Pancreas (tissue), 10 donors: Measurements from ENCODE around the gene CRISP2. TPM values are rescaled to one million over a fixed set of nuclear protein-coding genes. Genes with fewer than 3 reads are reported as not detected.

Experiments used
- ATAC-seq, 4 donors: fragments of 200-7000 bp; cut with Tn5 transposase; one replicate each; pipeline versions ENCODE4 v1.8.0 to v1.9.1; 2020; ENCODE audit warnings: mild to moderate bottlenecking in 4 of 4, moderate library complexity in 4 of 4
- DNase-seq, 6 donors: peaks; one replicate each; pipeline ENCODE4 v3.0.0-alpha.2; 2020
- FAIRE-seq: peaks from 2 replicates; lab custom pipeline; 2012; peaks lifted over from hg19 to GRCh38; lab: Jason Lieb, UNC
- H3K27ac ChIP-seq, 4 donors: fragments of 200-600 bp; sonication (generic); 1 replicate in 3 of 4; 2 replicates in 1 of 4; pipeline versions ENCODE4 v1.5.0 to v1.8.0; 2020
- H3K27me3 ChIP-seq, 4 donors: fragments of 200-600 bp; one replicate each; pipeline ENCODE4 v1.8.0; 2021
- H3K36me3 ChIP-seq, 3 donors: fragments of 200-600 bp; sonication (generic) in 1 of 3; one replicate each; pipeline versions ENCODE4 v1.5.0 to v1.8.0; 2020 to 2021
- H3K4me1 ChIP-seq, 3 donors: fragments of 200-600 bp; one replicate each; pipeline ENCODE4 v1.8.0; 2021
- H3K4me3 ChIP-seq, 4 donors: fragments of 200-600 bp; sonication (generic) in 2 of 4; one replicate each; pipeline versions ENCODE4 v1.5.0 to v1.8.0; 2020 to 2021
- H3K9me3 ChIP-seq, 4 donors: fragments of 200-600 bp; one replicate each; pipeline ENCODE4 v1.8.0; 2021
- CTCF ChIP-seq, 4 donors: fragments of 200-600 bp; sonication (generic) in 3 of 4; IDR thresholded peaks; one replicate each; pipeline versions ENCODE4 v1.5.0 to v1.8.0; 2021; ENCODE audit warnings: antibody characterized with exemption in 4 of 4
- WGBS, 2 donors: extraction: QIAGEN DNeasy Blood & Tissue Kit; methylation state at CpG; one replicate each; pipeline ENCODE4 v1.1.7; 2013; 5-methylcytosine and 5-hydroxymethylcytosine counted together
- intact Hi-C, 3 donors: fragments of 100-400 bp; cut with DNase I; formaldehyde crosslinking; loops; one replicate each; pipeline versions ENCODE4 v1.11.1 to v1.14.2; 2022
- polyA plus RNA-seq, 2 donors: library from polyadenylated mRNA; stranded (reverse); fragments of 200-250 nt; gene quantifications; one replicate each; pipeline ENCODE4 v1.2.3, GENCODE V29; 2013
- total RNA-seq, 6 donors: library from RNA; stranded (reverse); fragmentation: NEBNext Ultra II Directional in 4 of 6; extraction: Animal tissue kit (Norgen Biotek cat#: 25700) in 4 of 6; gene quantifications; one replicate each; pipeline versions ENCODE4 v1.2.1 to v1.2.4, GENCODE V29; 2021 to 2023
- donor health status: healthy with polysubstance abuse.
- donor health status: DM: no; HTN: no; CAD: no; lungs with moderate emphysema.
- donor health status: DM: no; HTN: no; CAD: no.
- donor health status: control.
- donor health status: control.
- donor health status: Bipolar disorder and iron deficiency.
- donor health status: DM: yes; HTN: yes; CAD: no.
- donor health status: DM: no; HTN: no; CAD: no.
- donor health status: DM: no; HTN: no; CAD: no.
- donor health status: DM: yes; HTN: yes; CAD: no.

Gene CRISP2
- total and polyA plus RNA-seq, 8 donors: 0.12 to 0.96 (median 0.22) TPM; not detected in 1

- TF ChIP-seq CTCF (IDR thresholded peaks at IDR 0.05): no peak
- Histone ChIP-seq H3K4me1 (no peaks in the 10 kb centered on the region), H3K27ac (no peak overlapping the region), H3K4me3 (no peak overlapping the region), H3K27me3 (no peaks in the 10 kb centered on the region), H3K36me3 (no peaks in the 10 kb centered on the region), H3K9me3 (no peaks in the 10 kb centered on the region)
- 70 to 79% methylated on average over 1 of the region's 1 CpG for WGBS, 2 donors
- ATAC-seq (no peak), FAIRE-seq (no peak), DNase-seq (no peak)
- intact Hi-C loops: no loop called here
These were observed 37.5 kb downstream of the CRISP2 start for GRCh38 chr6:49675816-49676215.

- ATAC-seq (peak in 3 of 4 donors; percentile 69 to 83 (median 71)), FAIRE-seq (no peak), DNase-seq (no peak)
- H3K4me1 ChIP-seq: no peaks in the 10 kb centered on the region
- H3K4me3 ChIP-seq: no peak overlapping the region
- H3K27ac ChIP-seq: peak overlapping the region in 2 of 4 donors; percentile 10 to 28
- no peaks in the 10 kb centered on the region for H3K36me3 ChIP-seq
- intact Hi-C loops: no loop called here
- H3K27me3 ChIP-seq: no peaks in the 10 kb centered on the region
- no peaks in the 10 kb centered on the region for H3K9me3 ChIP-seq
- no peak for TF ChIP-seq CTCF (IDR thresholded peaks at IDR 0.05)
These were observed 45.2 kb downstream of the CRISP2 start for GRCh38 chr6:49668083-49668511.

- no peak for ATAC-seq
These were observed 46.2 kb downstream of the CRISP2 start for GRCh38 chr6:49666930-49667757.

GRCh38 chr6:49666480-49666879, 46.9 kb downstream of the CRISP2 start:
- no peaks in the 10 kb centered on the region for H3K4me1 ChIP-seq
- no peak for FAIRE-seq

More at GRCh38 chr6:49666930-49667757, 46.2 kb downstream of the CRISP2 start:
- FAIRE-seq (no peak), DNase-seq (no peak)
- TF ChIP-seq CTCF (IDR thresholded peaks at IDR 0.05): no peak
- H3K4me1 ChIP-seq: no peaks in the 10 kb centered on the region
- H3K27me3 ChIP-seq: no peaks in the 10 kb centered on the region
- no peaks in the 10 kb centered on the region for H3K36me3 ChIP-seq
- no peak overlapping the region for H3K27ac ChIP-seq
- H3K4me3 ChIP-seq: no peak overlapping the region
- H3K9me3 ChIP-seq: no peaks in the 10 kb centered on the region
- WGBS, 2 donors: 49 to 71% methylated on average over 5 of the region's 5 CpGs
- intact Hi-C loops: no loop called here

More at GRCh38 chr6:49666480-49666879, 46.9 kb downstream of the CRISP2 start:
- ATAC-seq (no peak), DNase-seq (no peak)
- no peak for TF ChIP-seq CTCF (IDR thresholded peaks at IDR 0.05)
- H3K27ac ChIP-seq: no peak overlapping the region
- H3K4me3 ChIP-seq: no peak overlapping the region
- WGBS, 2 donors: 36 to 59% methylated on average over 1 of the region's 1 CpG
- intact Hi-C loops: no loop called here
- H3K36me3 ChIP-seq: no peaks in the 10 kb centered on the region
- no peaks in the 10 kb centered on the region for H3K9me3 ChIP-seq
- no peaks in the 10 kb centered on the region for H3K27me3 ChIP-seq
